ENCODE data around the gene HOXC12. TPM values are rescaled to one million over a fixed set of nuclear protein-coding genes. Genes with fewer than 3 reads are reported as not detected.

HOXC12 gene
- total RNA-seq, 6 experiments from 2014 or later: not detected

- Histone ChIP-seq H3K9me3 (no peaks in the 10 kb centered on the region), H3K4me3 (no peak overlapping the region), H3K27ac (no peak overlapping the region), H3K27me3 (peaks cover 19 to 72% of the 10 kb centered on the region in 2 donors), H3K4me1 (peaks cover 0 to 4% (median 0%) of the 10 kb centered on the region in 4 donors), H3K36me3 (no peaks in the 10 kb centered on the region)
- TF ChIP-seq, protein P1, sequence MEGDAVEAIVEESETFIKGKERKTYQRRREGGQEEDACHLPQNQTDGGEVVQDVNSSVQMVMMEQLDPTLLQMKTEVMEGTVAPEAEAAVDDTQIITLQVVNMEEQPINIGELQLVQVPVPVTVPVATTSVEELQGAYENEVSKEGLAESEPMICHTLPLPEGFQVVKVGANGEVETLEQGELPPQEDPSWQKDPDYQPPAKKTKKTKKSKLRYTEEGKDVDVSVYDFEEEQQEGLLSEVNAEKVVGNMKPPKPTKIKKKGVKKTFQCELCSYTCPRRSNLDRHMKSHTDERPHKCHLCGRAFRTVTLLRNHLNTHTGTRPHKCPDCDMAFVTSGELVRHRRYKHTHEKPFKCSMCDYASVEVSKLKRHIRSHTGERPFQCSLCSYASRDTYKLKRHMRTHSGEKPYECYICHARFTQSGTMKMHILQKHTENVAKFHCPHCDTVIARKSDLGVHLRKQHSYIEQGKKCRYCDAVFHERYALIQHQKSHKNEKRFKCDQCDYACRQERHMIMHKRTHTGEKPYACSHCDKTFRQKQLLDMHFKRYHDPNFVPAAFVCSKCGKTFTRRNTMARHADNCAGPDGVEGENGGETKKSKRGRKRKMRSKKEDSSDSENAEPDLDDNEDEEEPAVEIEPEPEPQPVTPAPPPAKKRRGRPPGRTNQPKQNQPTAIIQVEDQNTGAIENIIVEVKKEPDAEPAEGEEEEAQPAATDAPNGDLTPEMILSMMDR (IDR thresholded peaks at IDR 0.05): no peak
- TF ChIP-seq POLR2A (IDR thresholded peaks at IDR 0.05): no peak
- intact Hi-C loops (cut with DNase I): no loop called here
- DNase-seq (peak in 1 of 3 donors; percentile 22), ATAC-seq (no peak)
- 8% methylated on average over 23 of the region's 26 CpGs for WGBS (ENCODE audit: insufficient coverage, low coverage, low lambda C conversion rate, missing lambda C conversion rate)
Observed at GRCh38 chr12:53982648-53983567, 28.2 kb downstream of the HOXC12 start.

DNA sequence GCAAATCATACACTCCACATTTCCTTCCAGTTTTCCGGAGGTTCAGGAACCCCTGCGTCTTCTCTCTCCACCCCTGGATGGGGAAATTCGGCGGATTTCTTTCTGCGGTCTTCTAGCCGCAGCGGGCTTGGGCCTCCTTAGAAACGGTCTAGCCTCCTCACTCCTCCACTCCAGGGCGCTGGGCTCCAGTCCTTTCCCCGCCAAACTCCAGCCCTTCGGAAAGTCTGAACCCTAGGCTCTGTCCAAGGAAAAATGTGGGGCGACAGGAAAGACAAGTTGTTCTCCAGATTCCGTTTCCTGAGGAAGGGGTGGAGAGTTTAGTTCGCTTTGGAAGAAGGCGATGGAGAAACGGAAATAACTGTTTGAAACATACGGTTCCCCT lies 28.9 kb downstream of the HOXC12 start:
- Histone ChIP-seq H3K27me3 (peaks cover 19 to 77% of the 10 kb centered on the region in 2 donors), H3K4me1 (peaks cover 0 to 4% (median 0%) of the 10 kb centered on the region in 4 donors), H3K9me3 (no peaks in the 10 kb centered on the region), H3K36me3 (no peaks in the 10 kb centered on the region), H3K27ac (no peak overlapping the region), H3K4me3 (no peak overlapping the region)
- intact Hi-C loops (cut with DNase I): no loop called here
- TF ChIP-seq, protein P1 (IDR thresholded peaks at IDR 0.05): no peak
- TF ChIP-seq POLR2A (IDR thresholded peaks at IDR 0.05): no peak
- peak in 1 of 3 donors; percentile 14 for DNase-seq
- no peak for ATAC-seq
- WGBS (ENCODE audit: insufficient coverage, low coverage, low lambda C conversion rate, missing lambda C conversion rate): 4% methylated on average over 17 of the region's 17 CpGs

DNA sequence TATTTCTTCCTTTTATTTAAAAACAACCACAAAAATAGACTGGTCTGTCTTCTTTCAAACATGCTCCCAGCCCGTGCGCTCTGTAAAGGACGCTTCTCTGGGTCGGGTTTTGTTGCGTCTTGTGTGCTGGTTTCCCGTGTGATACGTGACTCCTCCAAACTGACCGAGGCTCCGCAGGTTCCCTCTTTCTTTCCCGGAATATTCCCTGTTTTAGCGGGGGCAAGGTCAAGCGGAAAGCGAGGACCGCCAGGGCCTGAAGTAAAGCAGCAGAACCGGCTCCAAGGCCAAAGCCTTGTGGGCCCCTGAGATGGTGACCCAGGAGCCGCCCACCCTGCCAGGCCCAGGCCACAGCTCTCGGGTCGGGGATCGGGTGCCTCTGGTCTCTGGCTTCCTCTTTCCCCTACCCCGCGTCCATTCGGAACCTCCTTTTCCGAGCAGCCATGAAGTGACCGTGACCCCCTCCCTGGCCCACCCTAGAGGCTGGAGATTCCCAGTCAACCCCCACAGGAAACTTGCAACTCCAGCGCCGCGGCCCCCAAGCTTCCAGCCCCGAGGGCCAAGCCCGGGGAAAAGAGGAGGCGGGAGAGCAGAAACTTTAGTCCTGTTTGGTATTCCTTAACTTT lies 29.4 kb downstream of the HOXC12 start:
- TF ChIP-seq, protein P1 (IDR thresholded peaks at IDR 0.05): no peak
- intact Hi-C loops (cut with DNase I): no loop called here
- no peak overlapping the region for H3K27ac ChIP-seq
- no peak overlapping the region for H3K4me3 ChIP-seq
- H3K36me3 ChIP-seq: no peaks in the 10 kb centered on the region
- WGBS (ENCODE audit: insufficient coverage, low coverage, low lambda C conversion rate, missing lambda C conversion rate): 5% methylated on average over 18 of the region's 30 CpGs
- DNase-seq (peak in 1 of 3 donors; percentile 31), ATAC-seq (no peak)
- peaks cover 19 to 80% of the 10 kb centered on the region in 2 donors for H3K27me3 ChIP-seq
- no peaks in the 10 kb centered on the region for H3K9me3 ChIP-seq
- peaks cover 0 to 4% (median 0%) of the 10 kb centered on the region in 4 donors for H3K4me1 ChIP-seq

DNA sequence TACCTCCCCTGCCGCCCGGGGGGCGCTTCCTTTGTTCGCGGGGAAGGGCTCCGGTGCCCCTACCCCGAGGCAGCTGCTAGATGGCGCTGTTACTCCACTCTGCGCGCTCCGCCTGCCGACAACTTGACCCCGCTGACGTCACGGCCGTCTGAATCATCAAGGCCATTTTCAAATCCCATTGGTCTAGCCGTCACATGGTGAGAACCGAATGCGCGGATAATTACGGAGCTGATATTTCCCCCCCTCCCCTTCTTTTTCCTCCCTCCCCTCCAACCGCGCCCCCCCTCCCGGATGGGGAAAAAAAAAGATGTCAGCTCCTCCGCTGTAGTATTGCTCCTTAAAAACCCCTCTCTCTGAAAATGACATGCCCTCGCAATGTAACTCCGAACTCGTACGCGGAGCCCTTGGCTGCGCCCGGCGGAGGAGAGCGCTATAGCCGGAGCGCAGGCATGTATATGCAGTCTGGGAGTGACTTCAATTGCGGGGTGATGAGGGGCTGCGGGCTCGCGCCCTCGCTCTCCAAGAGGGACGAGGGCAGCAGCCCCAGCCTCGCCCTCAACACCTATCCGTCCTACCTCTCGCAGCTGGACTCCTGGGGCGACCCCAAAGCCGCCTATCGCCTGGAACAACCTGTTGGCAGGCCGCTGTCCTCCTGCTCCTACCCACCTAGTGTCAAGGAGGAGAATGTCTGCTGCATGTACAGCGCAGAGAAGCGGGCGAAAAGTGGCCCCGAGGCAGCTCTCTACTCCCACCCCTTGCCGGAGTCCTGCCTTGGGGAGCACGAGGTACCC lies 30.4 kb downstream of the HOXC12 start, which contains the start of gene HOXC10:
HOXC10 (plus strand) TSS at position 246 of the 791 bp plus-strand sequence; CDS start at position 360, 114 bp downstream.
- DNase-seq (peak in 1 of 3 donors; percentile 49), ATAC-seq (peak in 3 of 4 donors; percentile 24 to 66 (median 44))
- WGBS (ENCODE audit: insufficient coverage, low coverage, low lambda C conversion rate, missing lambda C conversion rate): 10% methylated on average over 44 of the region's 55 CpGs
- no peaks in the 10 kb centered on the region for H3K9me3 ChIP-seq
- no peaks in the 10 kb centered on the region for H3K36me3 ChIP-seq
- H3K4me3 ChIP-seq: no peak within 1 kb of the TSS
- TF ChIP-seq, protein P1 (IDR thresholded peaks at IDR 0.05): peak in 3 of 4 donors; percentile 13 to 25 (median 16)
- no peak for TF ChIP-seq POLR2A (IDR thresholded peaks at IDR 0.05)
- H3K4me1 ChIP-seq: peaks cover 0 to 4% (median 0%) of the 10 kb centered on the region in 4 donors
- no peak within 1 kb of the TSS for H3K27ac ChIP-seq
- peaks cover 19 to 86% of the 10 kb centered on the region in 2 donors for H3K27me3 ChIP-seq
- intact Hi-C loops (cut with DNase I): no loop called here

All from right lobe of liver (tissue), 6 donors.